GM18502 (cell line): ENCODE results near the gene ZC3H18.
"Not testable (repeated sequence)": the region's sequence is repeated elsewhere in the genome, so short reads cannot be mapped to it uniquely, and the experiment has no call there.

Experiments used
- ATAC-seq: cut with Tn5 transposase; IDR thresholded peaks from one replicate; pipeline ENCODE4 v1.9.1; 2021; ENCODE audit warnings: mild to moderate bottlenecking; ENCODE audit not compliant: unreplicated experiment, poor library complexity

The ZC3H18 gene

GRCh38 chr16:88599825-88600538 lies 29.8 kb downstream of the ZC3H18 start:
- no peak for ATAC-seq

DNA sequence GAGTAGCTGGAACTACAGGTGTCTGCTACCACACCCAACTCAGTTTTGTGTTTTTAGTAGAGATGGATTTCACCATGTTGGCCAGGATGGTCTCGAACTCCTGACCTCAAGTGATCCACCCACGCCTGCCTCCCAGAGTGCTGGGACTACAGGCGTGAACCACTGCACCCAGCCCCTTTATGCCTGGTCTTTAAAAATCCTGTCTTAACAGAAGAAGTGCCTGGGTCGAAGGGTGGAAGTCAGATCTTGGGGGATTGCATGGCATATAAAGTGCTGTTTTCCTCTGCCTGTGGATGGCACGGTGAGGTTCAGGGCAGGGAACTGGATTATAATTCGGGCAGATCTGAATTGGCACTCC lies 30.3 kb downstream of the ZC3H18 start:
- ATAC-seq, result no peak

- ATAC-seq, result no peak
Observed at GRCh38 chr16:88601313-88602036, 31.3 kb downstream of the ZC3H18 start.

- no peak for ATAC-seq
Observed at GRCh38 chr16:88602091-88602490, 31.9 kb downstream of the ZC3H18 start.

GRCh38 chr16:88605186-88606147 lies 35.3 kb downstream of the ZC3H18 start:
- ATAC-seq, result no peak

- ATAC-seq, result no peak
Observed at GRCh38 chr16:88606148-88606757, 36.0 kb downstream of the ZC3H18 start.

DNA sequence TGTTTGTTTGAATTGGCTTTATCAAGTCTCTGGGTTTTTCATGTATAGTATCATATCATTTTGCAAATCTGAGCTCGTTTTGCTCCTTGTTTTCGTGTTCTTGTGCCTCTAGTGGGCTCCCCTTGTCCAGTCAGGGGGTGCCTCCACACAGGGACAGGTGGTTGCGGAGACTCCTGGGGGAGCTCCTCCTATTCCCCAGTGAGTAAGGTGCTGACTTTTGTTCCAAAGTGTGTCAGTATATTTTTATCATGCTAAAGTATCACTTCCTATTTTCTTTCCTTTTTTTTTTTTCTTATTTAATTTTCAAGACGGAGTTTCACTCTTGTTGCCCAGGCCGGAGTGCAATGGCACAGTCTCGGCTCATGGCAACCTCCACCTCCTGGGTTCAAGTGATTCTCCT lies 37.9 kb downstream of the ZC3H18 start:
- no peak for ATAC-seq

GRCh38 chr16:88609426-88609825 lies 39.2 kb downstream of the ZC3H18 start:
- ATAC-seq, result not testable (repeated sequence)

DNA sequence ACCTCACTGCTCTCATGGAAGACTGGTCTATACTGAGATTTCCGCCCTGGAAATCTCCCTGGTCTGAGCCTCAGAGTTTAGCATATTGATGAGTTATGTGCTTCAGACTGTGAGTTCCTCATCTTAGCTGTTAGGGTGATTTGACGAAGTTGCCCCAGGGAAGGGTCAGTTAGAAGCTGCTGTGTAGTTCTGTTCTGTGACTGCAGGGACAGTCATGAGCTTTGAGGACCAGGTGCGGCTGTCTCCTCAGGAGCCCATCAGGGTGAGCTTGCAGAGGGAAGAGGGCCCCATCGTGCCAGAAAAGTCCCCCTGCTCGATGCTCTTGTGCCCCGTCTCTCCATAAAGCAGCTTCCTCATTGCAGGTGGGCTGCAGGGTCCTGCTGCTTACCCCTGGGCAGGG lies 39.9 kb downstream of the ZC3H18 start:
- no peak for ATAC-seq

DNA sequence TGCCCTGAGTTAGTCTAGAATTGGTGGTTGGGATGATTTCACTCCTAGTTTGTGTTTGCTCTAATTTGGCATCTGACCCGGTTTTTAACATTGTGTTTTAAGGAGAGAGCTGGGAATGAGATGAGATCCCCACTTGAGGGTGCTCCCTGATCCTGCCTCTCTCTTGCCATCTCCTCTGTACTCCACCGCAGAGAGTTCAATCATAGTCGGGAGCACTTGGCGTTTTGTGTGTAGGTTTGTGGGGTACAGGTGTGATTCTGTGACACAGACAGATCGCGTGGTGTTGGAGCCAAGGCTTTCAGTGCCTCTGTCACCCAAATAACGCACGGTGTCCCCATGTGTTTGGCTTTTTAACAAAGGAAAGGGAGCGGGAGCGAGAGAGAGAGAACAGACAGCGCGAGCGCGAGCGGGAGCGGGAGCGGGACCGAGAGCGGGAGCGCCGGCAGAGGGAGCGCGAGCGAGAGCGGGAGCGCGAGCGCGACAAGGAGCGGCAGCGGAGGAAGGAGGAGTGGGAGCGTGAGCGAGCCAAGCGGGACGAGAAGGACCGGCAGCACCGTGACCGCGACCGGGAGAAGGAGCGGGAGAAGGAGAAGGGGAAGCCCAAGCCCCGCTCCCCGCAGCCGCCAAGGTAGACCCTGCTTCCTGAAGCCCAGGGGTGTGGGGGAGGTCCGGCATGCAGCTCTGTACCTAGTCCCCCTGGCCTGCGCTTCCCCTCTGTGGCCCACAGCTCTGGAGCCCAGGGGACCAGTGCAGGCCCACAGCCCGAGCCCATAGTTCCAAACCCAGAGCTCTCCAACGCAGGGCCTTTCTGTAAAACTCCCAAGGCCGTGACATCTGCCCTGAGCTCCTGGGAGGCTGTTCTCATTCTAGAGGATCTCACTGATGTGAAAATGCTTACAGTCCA lies 41.0 kb downstream of the ZC3H18 start:
- no peak for ATAC-seq

DNA sequence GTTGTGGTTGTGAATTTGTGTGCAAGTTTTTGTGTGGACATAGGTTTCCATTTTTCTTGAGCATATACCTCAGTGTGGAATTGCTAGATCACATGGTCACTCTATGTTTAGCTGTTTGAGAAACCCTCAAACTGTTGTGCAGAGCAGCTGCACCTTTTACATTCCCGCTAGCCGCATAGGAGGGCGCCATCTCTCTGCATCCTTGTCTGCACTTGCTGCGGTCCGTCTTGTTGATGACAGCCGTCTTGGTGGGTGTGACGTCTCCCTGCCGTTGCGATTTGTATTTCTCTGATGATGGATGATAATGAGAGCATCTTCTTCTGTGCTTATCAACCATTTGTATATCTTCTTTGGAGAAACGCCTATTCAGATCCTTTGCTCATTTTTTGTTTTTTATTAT lies 43.1 kb downstream of the ZC3H18 start:
- no peak for ATAC-seq

- ATAC-seq, result no peak
Observed at GRCh38 chr16:88613911-88614817, 44.0 kb downstream of the ZC3H18 start.

GRCh38 chr16:88614818-88615580 lies 44.8 kb downstream of the ZC3H18 start:
- no peak for ATAC-seq

GRCh38 chr16:88616320-88616719 lies 46.1 kb downstream of the ZC3H18 start:
- ATAC-seq, result no peak

GRCh38 chr16:88616736-88617135 lies 46.5 kb downstream of the ZC3H18 start:
- ATAC-seq, result no peak

DNA sequence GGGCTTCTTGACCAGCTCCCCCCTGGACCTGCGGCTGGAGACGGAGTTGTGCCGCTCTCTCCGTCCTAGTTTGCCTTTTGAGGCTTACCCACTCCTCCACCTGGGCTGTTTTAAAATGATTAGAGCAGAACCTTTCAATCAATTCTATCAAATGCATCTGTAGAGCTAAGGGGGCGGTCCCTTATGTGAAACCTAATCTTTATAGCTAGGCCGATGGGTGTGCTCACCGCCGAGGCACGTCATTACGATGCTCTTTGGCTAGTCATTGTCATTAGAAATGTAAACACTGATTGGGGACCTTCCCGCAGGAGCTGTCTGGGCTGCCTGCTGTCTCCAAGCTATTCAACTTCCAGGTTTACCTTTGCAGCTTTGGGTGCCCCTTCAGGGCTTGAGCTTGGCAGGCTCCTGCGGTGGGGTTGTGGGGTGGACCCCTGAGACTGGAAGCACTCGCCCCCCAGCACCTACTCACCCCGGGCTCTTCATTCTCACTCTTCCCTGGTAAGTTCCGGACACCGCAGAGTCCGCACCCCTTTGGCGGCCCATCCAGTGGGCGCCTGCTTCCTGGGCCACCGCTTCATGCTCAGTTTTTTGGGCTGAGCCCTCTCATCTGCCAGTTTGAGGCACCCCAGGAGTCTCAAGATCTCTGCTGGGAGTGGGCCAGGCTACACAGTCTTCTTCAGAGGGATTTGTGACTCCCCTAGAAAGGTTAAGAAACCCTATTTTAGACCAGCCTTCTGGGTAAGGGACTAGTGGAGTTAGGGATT lies 47.2 kb downstream of the ZC3H18 start:
- no peak for ATAC-seq
